Measurements from ENCODE around the gene RSPO3.

Gene RSPO3

GRCh38 chr6:127177030-127177922 lies 58.8 kb downstream of the RSPO3 start:
- Histone ChIP-seq H3K4me3 (no peak overlapping the region), H3K27ac (no peak overlapping the region), H3K27me3 (no peaks in the 10 kb centered on the region), H3K36me3 (no peaks in the 10 kb centered on the region), H3K4me1 (no peaks in the 10 kb centered on the region), H3K9me3 (no peaks in the 10 kb centered on the region)
- TF ChIP-seq, protein P1, sequence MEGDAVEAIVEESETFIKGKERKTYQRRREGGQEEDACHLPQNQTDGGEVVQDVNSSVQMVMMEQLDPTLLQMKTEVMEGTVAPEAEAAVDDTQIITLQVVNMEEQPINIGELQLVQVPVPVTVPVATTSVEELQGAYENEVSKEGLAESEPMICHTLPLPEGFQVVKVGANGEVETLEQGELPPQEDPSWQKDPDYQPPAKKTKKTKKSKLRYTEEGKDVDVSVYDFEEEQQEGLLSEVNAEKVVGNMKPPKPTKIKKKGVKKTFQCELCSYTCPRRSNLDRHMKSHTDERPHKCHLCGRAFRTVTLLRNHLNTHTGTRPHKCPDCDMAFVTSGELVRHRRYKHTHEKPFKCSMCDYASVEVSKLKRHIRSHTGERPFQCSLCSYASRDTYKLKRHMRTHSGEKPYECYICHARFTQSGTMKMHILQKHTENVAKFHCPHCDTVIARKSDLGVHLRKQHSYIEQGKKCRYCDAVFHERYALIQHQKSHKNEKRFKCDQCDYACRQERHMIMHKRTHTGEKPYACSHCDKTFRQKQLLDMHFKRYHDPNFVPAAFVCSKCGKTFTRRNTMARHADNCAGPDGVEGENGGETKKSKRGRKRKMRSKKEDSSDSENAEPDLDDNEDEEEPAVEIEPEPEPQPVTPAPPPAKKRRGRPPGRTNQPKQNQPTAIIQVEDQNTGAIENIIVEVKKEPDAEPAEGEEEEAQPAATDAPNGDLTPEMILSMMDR (IDR thresholded peaks at IDR 0.05): no peak
- DNase-seq: no peak
- intact Hi-C loops (cut with DNase I; ENCODE audit: low total_unique reads): no loop called here

- DNase-seq: no peak
- intact Hi-C loops (cut with DNase I; ENCODE audit: low total_unique reads): no loop called here
- Histone ChIP-seq H3K27ac (no peak overlapping the region), H3K9me3 (no peaks in the 10 kb centered on the region), H3K4me3 (no peak overlapping the region), H3K36me3 (no peaks in the 10 kb centered on the region), H3K4me1 (no peaks in the 10 kb centered on the region), H3K27me3 (no peaks in the 10 kb centered on the region)
- TF ChIP-seq, protein P1 (IDR thresholded peaks at IDR 0.05): no peak
Observed at GRCh38 chr6:127177923-127178231, 59.4 kb downstream of the RSPO3 start.

DNA sequence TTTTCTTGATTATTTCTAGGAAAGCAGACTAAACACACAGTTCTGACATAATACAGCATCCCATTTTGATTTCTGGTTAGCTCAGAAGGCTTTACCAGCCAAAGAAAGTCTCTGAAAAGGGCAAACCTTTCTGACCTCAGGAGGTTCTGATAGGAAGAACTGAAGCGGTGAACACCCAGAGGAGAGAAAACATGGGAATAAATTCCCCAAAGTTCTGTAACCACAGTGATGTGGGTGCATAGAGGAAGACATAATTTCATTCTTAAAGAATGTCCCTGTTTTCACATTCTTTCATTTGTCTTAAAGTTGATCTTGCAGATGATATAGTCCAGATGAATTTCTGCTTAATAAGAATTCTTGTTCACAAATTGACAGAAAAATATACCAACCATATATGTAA lies 60.3 kb downstream of the RSPO3 start:
- intact Hi-C loops (cut with DNase I; ENCODE audit: low total_unique reads): no loop called here
- H3K4me1 ChIP-seq: no peaks in the 10 kb centered on the region
- H3K27me3 ChIP-seq: no peaks in the 10 kb centered on the region
- H3K9me3 ChIP-seq: no peaks in the 10 kb centered on the region
- no peaks in the 10 kb centered on the region for H3K36me3 ChIP-seq
- DNase-seq: no peak
- TF ChIP-seq, protein P1 (IDR thresholded peaks at IDR 0.05): no peak
- no peak overlapping the region for H3K4me3 ChIP-seq
- no peak overlapping the region for H3K27ac ChIP-seq

- H3K4me1 ChIP-seq: no peaks in the 10 kb centered on the region
- no peaks in the 10 kb centered on the region for H3K9me3 ChIP-seq
- TF ChIP-seq, protein P1 (IDR thresholded peaks at IDR 0.05): no peak
- no peaks in the 10 kb centered on the region for H3K27me3 ChIP-seq
- H3K4me3 ChIP-seq: no peak overlapping the region
- H3K27ac ChIP-seq: no peak overlapping the region
- intact Hi-C loops (cut with DNase I; ENCODE audit: low total_unique reads): no loop called here
- no peaks in the 10 kb centered on the region for H3K36me3 ChIP-seq
- no peak for DNase-seq
Observed at GRCh38 chr6:127180426-127180825, 62.0 kb downstream of the RSPO3 start.

GRCh38 chr6:127182501-127182900 lies 64.0 kb downstream of the RSPO3 start:
- no peak overlapping the region for H3K27ac ChIP-seq
- TF ChIP-seq, protein P1 (IDR thresholded peaks at IDR 0.05): no peak
- intact Hi-C loops (cut with DNase I; ENCODE audit: low total_unique reads): no loop called here

More at GRCh38 chr6:127182501-127182900, 64.0 kb downstream of the RSPO3 start:
- H3K9me3 ChIP-seq: no peaks in the 10 kb centered on the region
- H3K4me3 ChIP-seq: no peak overlapping the region
- H3K4me1 ChIP-seq: no peaks in the 10 kb centered on the region
- no peaks in the 10 kb centered on the region for H3K36me3 ChIP-seq
- H3K27me3 ChIP-seq: no peaks in the 10 kb centered on the region
- DNase-seq: no peak

Data from tibial artery (tissue), 4 donors.